Transverse colon (tissue), 3 donors: Measurements from ENCODE around the gene C10orf90.
"Not testable (repeated sequence)": the region's sequence is repeated elsewhere in the genome, so short reads cannot be mapped to it uniquely, and the experiment has no call there.

Source experiments
- CTCF ChIP-seq, 5 experiments: fragments of 200-600 bp in 3 of 5; fragments of 450-650 bp in 2 of 5; sonication (generic) in 3 of 5; IDR thresholded peaks; 1 replicate in 2 of 5; 2 replicates in 3 of 5; pipeline ENCODE4 v1.5.1; 2016 to 2017; ENCODE audit warnings: antibody characterized with exemption in 5 of 5, inconsistent platforms in 3 of 5, mild to moderate bottlenecking in 2 of 5, moderate library complexity in 1 of 5
- POLR2A ChIP-seq: fragments of 450-650 bp; IDR thresholded peaks from one replicate; pipeline ENCODE4 v1.6.1; 2016; ENCODE audit warnings: antibody characterized with exemption, mild to moderate bottlenecking, moderate library complexity

GRCh38 chr10:126379166-126379565 lies 291.3 kb downstream of the C10orf90 start:
- TF ChIP-seq CTCF (IDR thresholded peaks at IDR 0.05); POLR2A: not testable (repeated sequence)
